Ramos (cell line): ENCODE data around the gene HYAL4.
"Not testable (repeated sequence)": the region's sequence is repeated elsewhere in the genome, so short reads cannot be mapped to it uniquely, and the experiment has no call there.

Experiments used
- in situ Hi-C: fragments of 300-500 bp; cut with MboI; formaldehyde crosslinking; loops from one replicate; pipeline ENCODE4 v1.14.3; 2022; ENCODE audit warnings: low sequenced_read_pairs; ENCODE audit not compliant: unreplicated experiment

The HYAL4 gene

DNA sequence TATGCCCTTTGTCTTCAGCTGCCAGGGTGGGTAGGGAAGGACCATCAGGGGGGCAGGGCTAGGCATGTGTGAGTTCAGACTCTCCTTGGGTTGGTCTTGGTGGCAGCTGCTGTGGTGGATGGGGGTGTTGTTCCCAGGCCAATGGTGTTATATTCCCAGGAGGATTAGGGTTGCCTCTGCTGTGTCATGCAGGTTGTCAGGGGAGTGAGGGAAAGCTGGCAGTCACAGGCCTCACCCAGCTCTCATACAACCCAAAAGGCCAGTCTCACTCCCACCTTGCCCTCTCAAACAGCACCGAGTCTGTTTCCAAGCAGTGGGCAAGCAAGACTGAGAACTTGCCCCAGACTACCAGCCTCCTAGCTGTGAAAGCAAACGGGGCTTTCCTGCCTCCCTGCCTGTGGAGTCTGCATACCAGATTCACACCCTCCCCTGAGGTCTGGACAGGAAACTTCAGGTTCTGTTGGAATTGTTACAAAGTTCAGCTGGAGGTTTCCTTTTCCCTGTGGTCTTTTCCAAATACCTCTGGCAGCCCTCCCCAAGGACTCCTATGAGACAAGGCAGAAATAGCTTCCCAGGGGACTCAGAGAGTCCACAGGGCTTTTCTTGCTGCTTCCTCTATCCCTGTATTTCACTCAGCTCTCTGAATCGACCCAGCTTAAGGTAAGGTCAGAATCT lies 1.4 kb downstream of the HYAL4 start:
- in situ Hi-C loops: no loop called here

DNA sequence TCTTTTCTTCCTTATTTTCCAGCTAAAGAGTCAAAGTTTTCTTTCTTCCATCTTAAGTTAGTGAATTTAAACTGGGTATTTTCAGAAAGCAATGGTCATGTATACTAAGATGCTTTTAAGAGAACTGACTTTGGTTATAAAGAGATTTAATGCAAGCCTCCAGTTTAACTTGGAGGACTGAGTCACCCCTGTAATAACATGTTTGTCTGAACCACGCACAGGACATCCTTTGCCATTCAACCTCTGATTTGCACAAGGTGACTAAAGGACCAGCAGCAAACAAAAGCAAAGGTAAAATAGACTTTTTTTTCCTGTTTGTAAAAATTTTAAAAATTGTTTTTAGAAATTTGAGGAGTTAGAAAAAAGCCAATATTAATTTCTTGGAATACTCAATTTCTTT lies 2.9 kb downstream of the HYAL4 start:
- in situ Hi-C loops: no loop called here

DNA sequence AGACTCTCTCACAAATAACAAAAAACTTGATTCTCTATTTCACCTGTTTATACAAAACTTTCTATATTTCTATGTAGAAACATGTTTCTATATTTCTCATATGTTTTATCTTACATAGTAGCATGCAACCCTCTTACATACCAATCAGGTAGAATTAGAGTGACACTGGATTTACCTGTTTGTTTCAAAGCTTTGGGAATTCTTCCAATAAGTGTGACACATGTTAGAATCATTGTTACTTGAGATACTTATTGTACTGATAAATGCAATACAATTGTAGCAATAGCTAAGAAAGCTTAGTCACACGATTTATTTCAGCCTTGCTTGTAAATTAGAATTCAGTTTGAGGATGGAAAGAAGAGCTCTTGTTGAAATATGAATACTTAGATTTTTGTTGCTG lies 4.9 kb downstream of the HYAL4 start:
- in situ Hi-C loops: no loop called here

DNA sequence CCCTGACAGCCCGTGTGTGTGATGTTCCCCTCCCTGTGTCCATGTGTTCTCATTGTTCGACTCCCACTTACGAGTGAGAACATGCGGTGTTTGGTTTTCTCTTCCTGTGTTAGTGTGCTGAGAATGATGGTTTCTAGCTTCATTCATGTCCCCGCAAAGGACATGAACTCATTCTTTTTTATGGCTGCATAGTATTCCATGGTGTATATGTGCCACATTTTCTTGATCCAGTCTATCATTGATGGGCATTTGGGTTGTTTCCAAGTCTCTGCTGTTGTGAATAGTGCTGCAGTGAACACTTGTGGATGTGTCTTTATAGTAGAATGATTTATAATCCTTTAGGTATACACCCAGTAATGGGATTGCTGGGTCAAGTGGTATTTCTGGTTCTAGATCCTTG lies 6.4 kb downstream of the HYAL4 start:
- in situ Hi-C loops: not testable (repeated sequence)

DNA sequence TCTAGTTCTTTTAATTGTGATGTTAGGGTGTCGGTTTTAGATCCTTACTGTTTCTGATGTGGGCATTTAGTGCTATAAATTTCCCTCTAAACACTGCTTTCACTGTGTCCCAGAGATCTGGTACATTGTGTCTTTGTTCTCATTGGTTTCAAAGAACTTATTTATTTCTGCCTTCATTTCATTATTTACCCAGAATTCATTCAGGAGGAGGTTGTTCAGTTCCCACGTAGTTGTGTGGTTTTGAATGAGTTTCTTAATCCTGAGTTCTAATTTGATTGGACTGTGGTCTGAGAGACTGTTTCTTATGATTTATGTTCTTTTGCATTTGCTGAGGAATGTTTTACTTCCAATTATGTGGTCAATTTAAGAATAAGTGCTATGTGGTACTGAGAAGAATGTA lies 9.3 kb downstream of the HYAL4 start:
- in situ Hi-C loops: not testable (repeated sequence)

DNA sequence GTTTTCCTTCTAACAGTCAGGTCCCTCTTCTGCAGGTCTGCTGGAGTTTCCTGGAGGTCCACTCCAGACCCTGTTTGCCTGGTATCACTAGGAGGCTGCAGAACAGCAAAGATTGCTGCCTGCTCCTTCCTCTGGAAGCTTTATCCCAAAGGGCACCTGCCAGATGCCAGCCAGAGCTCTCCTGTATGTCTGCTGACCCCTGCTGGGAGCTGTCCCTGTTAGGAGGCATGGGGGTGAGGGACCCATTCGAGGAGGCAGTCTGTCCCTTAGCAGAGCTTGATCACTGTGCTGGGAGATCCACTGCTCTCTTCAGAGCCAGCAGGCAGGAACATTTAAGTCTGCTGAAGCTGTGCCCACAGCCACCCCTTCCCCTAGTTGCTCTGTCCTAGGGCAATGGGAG lies 11.5 kb downstream of the HYAL4 start:
- in situ Hi-C loops: not testable (repeated sequence)

DNA sequence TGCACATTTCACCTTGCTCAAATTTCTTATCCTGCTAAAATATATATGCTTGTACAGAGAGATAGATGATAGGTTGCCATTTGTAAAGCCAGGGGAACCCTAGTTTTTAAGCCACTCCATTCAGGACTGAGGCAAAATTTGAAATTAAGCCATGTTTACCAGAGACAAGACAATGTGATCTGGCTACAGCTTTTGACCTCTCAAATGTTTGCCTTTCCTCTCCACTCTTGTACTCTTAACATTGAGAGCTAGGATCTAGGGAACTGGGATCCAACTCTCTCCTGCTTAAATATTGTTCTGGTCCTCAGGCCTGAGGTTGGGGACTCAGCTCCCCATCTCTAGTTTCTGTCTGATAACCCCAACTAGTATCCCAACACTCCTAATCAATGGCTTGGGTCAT lies 15.9 kb downstream of the HYAL4 start:
- in situ Hi-C loops: loop anchor here (10.0 kb wide), 1 partner anchor 186 kb away; no protein-coding TSS in a partner anchor

DNA sequence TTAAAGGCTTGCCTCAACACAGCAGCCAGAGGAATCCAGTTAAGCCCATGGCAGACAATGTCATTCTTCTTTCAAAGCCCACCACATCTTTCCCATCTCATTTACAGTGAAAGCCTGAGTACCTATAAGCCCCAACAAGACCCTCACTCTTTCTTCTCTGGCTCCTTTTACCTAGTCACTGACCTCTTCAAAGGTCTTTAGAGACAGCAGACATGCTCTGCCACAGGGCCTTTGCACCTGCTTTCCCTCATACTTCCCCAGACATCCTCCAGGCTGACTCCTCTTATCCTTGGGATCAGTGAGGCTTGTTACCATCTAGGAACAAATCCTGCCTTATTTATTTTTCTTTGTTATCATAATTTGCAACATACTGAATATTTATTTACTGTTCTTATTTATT lies 17.8 kb downstream of the HYAL4 start:
- in situ Hi-C loops: loop anchor here (10.0 kb wide), 1 partner anchor 188 kb away; no protein-coding TSS in a partner anchor

DNA sequence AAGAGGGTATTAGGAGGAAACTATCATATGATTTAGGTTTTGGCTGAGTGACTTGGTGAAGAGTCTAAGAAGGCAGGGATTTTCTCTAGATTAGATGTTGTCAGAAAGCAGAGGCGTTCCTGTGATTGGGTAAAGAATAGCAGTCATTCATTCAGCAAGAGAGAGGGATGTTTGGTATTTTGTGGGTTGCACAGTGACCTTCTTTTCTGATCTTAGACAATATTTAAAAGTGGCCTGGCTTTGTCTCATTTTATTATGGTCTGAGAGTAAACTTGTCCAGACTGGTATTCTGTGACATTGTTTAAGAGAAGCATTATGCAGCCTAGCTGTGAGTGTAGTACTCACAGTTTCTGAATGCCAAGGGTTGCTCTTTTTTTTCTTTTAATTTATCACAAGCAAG lies 18.5 kb downstream of the HYAL4 start:
- in situ Hi-C loops: loop anchor here (10.0 kb wide), 1 partner anchor 189 kb away; no protein-coding TSS in a partner anchor

DNA sequence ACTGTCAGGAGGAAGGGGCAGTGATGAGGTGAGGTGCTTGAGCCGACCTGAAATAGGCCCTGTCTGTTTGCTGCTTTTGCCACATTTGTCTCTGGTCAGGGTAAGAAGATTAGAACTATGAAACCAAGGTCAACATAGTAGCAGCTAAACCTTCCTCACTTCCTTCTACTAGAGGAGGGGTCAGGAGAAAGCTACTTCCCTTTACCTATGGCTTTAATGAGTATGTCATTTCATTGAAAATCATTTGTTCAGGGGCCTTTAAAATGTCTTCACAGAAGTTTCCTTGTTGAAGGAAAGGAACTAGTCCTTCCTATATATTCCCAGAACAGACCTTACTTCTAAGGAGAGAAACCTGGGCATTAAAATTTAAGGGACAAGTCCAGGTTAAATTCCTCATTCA lies 19.0 kb downstream of the HYAL4 start:
- in situ Hi-C loops: loop anchor here (10.0 kb wide), 1 partner anchor 189 kb away; no protein-coding TSS in a partner anchor

DNA sequence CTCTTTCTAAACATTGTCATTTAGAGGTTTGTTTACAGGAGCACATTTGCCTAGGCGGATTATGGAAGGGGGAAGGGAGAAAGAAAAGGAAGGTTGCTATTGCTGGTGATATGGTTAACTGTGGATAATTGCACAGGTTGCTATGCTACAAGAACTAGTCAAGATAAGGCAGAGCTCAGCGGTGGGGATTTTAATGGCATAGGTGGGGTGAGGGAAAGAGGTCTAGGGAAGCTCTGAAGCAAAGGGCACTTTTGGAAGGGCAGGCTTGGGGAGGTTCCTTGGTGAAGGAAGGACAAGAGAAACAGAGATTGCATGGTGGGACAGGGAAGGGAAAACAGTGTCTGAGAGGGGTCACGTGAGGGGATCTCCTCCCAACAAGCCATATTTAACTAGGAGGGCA lies 19.5 kb downstream of the HYAL4 start:
- in situ Hi-C loops: loop anchor here (10.0 kb wide), 1 partner anchor 190 kb away; no protein-coding TSS in a partner anchor

DNA sequence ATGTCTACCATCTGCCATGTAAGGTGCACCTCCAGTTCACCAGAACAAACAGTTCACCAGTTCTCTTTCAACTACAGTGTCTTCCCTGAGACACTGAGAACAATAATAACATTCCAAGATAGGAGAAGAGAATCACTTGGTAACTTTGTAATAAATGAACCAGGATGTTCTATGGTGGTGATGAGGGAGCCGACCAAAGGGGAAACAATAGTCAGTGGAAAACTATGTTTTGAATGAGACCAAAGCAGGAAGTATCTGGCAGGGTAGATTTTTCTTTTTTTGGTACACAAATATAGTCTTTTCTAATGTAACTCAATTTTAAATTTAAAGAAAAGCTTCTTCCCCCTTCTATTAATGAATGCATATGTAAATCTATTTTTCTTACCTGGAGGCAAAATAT lies 20.0 kb downstream of the HYAL4 start:
- in situ Hi-C loops: loop anchor here (10.0 kb wide), 1 partner anchor 190 kb away; no protein-coding TSS in a partner anchor

DNA sequence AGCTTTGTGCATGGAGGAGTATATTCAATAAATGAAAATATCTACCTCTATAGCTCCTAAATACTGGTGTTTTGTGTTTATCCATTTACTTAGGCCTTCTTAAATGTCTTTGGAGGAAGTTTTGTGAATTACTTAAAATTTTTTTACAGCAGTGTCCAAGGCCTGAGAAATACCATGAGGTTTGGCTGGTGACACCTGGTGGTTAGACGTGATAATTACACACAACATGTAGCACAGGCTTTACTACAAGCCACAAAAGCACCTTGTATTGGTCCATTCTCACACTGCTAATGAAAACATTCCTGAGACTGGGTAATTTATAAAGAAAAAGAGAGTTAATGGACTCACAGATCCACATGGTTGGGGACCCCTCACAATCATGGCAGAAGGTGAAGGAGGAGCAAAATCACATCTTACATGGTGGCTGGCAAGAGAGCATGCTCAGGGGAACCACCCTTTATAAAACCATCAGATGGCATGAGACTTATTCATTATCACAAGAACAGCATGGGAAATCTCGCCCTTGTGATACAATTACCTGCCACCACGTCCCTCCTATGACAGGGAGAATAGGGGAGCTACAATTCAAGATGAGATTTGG lies 20.6 kb downstream of the HYAL4 start:
- in situ Hi-C loops: loop anchor here (10.0 kb wide), 1 partner anchor 191 kb away; no protein-coding TSS in a partner anchor

DNA sequence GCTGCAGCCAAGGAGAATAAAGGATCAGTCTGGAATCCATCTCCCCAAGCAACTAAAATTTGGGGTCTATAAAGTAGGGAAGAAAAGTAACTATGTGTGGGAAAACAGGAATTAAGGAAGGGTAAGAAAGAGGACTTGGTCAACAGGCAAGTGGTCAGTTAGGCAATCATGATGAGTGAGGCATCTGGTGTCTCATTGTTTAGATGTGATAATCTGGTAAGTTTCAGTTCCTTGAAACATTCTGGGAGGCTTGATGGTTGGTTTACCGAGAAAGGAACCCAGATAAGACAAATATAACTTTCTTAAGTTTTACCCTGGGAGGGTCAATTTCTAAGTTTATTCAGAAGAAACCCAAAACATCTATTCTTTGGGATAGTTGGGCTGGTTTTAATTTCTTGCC lies 22.3 kb downstream of the HYAL4 start:
- in situ Hi-C loops: loop anchor here (10.0 kb wide), 1 partner anchor 192 kb away; no protein-coding TSS in a partner anchor

DNA sequence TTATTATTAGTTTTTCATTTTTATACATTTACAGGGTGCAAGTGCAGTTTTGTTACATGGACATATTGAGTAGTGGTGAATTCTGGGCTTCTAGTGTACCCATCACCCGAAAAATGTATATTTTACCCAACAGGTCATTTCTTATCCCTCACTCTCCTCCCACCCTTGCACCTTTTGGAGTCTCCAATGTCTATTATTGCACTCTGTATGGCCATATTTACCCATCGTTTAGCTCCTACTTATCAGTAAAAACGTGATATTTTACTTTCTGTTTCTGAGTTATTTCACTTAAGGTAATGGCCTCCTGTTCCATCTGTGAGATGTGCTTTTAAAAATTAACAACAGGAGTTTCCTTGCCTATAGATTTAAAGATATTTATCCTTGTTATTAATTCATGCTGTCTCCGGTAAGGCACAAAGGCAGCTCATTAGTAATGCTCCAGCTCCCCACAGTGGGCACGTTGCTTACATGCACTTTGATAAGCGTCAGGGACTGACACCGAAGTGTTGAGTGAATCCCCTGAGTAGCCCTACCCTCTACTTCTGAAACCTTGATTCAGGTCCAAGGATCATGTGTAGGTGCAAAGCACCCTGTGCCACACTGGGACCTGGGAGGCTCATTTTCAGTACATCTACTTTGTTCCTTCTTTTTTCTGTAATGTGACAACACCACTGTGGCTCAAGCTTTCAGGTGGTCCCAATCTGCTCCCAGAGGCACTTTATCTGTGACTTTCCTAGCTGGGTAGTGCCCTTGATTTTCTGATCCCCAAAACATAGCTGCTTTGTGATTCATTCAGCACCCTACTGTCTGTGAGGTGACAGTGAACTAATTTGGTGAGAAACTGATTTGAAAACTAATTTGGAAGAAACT lies 27.3 kb downstream of the HYAL4 start:
- in situ Hi-C loops: no loop called here

DNA sequence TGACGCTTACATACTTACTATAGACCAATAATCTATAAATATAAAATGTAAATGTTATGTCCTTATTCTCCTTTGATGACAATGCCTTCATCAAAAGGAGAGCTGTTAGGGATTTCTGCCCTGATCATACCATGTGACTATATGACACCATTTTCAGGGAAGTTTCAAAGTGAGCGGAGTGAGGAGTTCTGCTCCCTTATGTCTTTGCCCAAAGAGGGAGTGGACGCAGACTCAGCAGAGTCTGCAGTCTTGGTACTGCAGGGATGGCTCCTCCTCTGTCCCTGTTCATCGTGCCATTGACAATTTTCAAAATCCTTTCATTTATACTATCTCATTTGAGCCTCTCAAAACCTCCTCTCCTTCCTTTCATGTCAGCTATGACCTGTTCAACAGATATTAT lies 27.9 kb downstream of the HYAL4 start:
- in situ Hi-C loops: no loop called here

DNA sequence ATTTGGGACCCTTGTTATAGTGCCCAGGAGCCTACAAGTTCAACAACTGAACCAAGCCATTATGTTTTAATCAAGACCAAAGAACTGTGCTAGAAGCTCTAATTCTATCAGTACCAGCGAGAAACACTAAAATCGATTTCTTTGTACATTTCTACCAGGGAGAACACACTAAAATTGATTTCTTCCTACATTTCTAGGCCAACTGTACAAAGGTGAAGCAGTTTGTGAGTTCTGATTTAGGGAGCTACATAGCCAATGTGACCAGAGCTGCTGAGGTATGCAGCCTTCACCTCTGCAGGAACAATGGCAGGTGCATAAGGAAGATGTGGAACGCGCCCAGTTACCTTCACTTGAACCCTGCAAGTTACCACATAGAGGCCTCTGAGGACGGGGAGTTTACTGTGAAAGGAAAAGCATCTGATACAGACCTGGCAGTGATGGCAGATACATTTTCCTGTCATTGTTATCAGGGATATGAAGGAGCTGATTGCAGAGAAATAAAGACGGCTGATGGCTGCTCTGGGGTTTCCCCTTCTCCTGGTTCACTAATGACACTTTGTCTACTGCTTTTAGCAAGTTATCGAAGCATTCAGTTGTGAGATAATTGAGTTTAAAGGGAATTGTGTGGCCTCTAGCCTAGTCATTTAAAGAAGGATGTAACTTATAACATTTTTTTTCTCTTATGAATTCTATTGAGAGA lies 31.7 kb downstream of the HYAL4 start:
- in situ Hi-C loops: no loop called here

DNA sequence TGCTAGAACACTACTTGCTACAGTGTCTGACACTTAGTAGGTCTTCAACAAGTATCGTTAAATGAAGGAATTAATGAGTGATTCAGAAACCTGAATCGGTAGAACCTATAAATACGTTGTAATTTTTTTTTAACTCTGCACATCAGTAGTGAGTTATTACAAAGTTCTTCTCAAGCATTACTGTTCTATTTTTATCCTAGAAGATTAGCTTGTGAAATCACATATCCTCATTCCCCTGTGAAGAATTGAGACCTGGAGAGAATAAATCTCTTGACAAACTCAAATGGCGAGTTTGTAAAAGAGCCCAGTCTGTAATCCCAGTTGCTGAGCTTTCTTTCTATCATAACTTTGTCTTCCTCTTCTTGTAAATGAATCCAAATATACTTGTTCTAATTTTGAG lies 34.7 kb downstream of the HYAL4 start:
- in situ Hi-C loops: no loop called here

DNA sequence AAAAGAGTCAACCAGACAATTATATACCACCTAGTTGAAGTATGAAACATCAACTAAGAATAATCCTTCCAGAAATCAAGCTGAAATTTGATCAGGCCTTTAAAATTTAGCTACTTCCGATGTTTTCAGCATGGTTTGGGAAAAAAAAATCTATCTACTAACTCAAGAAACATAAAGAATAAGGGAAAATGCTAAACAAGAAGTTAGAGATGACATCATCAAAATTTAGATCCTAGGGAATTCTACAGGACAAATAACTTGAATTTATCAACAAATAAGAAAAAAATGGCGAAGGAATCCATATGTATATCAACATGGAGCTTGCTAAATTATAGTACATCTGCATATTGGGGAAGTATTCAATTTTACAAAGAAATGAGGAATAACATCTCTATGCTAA lies 36.3 kb downstream of the HYAL4 start:
- in situ Hi-C loops: no loop called here

DNA sequence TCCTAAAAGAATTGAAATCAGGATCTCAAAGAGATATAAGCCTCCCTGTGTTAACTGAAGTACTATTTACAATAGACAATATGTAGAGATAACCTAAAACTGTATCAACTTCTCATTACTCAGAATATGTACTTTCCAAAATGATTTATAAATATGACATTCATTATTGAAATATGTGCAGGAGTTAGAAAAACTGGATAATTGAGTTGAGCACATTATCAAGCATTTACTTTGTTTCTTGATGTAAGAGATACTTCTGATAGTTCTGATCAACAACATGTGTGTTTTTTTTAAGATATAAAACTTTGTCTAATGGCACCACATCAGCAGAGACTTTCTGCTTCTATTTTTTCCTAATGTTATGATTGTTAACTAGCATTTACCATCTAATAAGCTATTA lies 38.2 kb downstream of the HYAL4 start:
- in situ Hi-C loops: no loop called here
